ENCODE results near the gene TUBB2B. TPM values are rescaled to one million over a fixed set of nuclear protein-coding genes. Genes with fewer than 3 reads are reported as not detected.
"Not testable (repeated sequence)": the region's sequence is repeated elsewhere in the genome, so short reads cannot be mapped to it uniquely, and the experiment has no call there.

Gene TUBB2B
- total and polyA plus RNA-seq, 4 donors: 0.22 to 4.6 (median 3.2) TPM

DNA sequence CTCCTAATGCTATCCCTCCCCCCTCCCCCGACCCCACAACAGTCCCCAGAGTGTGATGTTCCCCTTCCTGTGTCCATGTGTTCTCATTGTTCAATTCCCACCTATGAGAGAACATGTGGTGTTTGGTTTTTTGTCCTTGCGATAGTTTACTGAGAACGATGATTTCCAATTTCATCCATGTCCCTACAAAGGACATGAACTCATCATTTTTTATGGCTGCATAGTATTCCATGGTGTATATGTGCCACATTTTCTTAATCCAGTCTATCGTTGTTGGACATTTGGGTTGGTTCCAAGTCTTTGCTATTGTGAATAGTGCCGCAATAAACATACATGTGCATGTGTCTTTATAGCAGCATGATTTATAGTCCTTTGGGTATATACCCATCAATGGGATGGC, 29.7 kb downstream of the TUBB2B start:
- DNase-seq (ENCODE audit: low spot score); H3K9ac ChIP-seq (ENCODE audit: low read depth in 1 of 2, low read length in 2 of 2); H3K4me3 ChIP-seq (ENCODE audit: low read depth in 1 of 3, low read length in 3 of 3); H3K27me3 ChIP-seq (ENCODE audit: control insufficient read depth in 4 of 4, insufficient read depth in 4 of 4, low read length in 3 of 4); H3K4me1 ChIP-seq (ENCODE audit: control insufficient read depth in 4 of 4, insufficient read depth in 4 of 4, low read length in 3 of 4); H3K27ac ChIP-seq (ENCODE audit: low read depth in 1 of 2, low read length in 2 of 2); H3K36me3 ChIP-seq (ENCODE audit: control insufficient read depth in 4 of 4, insufficient read depth in 3 of 4, low read depth in 1 of 4, low read length in 3 of 4); H3K9me3 ChIP-seq (ENCODE audit: control insufficient read depth in 4 of 4, low read length in 3 of 4): not testable (repeated sequence)
- 83% methylated on average over 4 of the region's 5 CpGs for WGBS

DNA sequence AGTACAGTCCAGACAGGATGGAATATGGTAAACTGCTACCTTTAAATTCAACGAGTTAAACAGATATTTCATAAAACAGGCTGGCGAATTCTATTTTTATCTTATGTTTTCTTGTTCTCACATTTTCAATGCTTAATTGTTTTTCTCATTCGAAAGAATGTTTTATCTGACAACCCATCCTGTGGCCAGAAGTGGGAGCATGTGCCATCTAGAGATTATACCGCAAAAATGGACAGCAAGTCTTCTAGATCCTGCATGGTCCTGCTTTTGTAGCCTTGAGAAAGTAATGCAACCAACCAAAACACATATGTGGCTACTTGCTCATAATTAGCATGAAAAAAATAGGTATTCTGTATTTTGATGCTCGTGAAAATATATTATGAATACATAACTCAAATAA, 30.7 kb downstream of the TUBB2B start:
- H3K9ac ChIP-seq (ENCODE audit: low read depth in 1 of 2, low read length in 2 of 2): no peak overlapping the region
- no peaks in the 10 kb centered on the region for H3K4me1 ChIP-seq (ENCODE audit: control insufficient read depth in 4 of 4, insufficient read depth in 4 of 4, low read length in 3 of 4)
- no peak overlapping the region for H3K27ac ChIP-seq (ENCODE audit: low read depth in 1 of 2, low read length in 2 of 2)
- H3K4me3 ChIP-seq (ENCODE audit: low read depth in 1 of 3, low read length in 3 of 3): no peak overlapping the region
- H3K27me3 ChIP-seq (ENCODE audit: control insufficient read depth in 4 of 4, insufficient read depth in 4 of 4, low read length in 3 of 4): no peaks in the 10 kb centered on the region
- TF ChIP-seq FOXA2 (IDR thresholded peaks at IDR 0.05) (no peak), FOXA1 (IDR thresholded peaks at IDR 0.05) (no peak)
- no peaks in the 10 kb centered on the region for H3K36me3 ChIP-seq (ENCODE audit: control insufficient read depth in 4 of 4, insufficient read depth in 3 of 4, low read depth in 1 of 4, low read length in 3 of 4)
- DNase-seq (ENCODE audit: low spot score): no peak
- no peaks in the 10 kb centered on the region for H3K9me3 ChIP-seq (ENCODE audit: control insufficient read depth in 4 of 4, low read length in 3 of 4)
- WGBS: 83% methylated on average over 5 of the region's 5 CpGs

DNA sequence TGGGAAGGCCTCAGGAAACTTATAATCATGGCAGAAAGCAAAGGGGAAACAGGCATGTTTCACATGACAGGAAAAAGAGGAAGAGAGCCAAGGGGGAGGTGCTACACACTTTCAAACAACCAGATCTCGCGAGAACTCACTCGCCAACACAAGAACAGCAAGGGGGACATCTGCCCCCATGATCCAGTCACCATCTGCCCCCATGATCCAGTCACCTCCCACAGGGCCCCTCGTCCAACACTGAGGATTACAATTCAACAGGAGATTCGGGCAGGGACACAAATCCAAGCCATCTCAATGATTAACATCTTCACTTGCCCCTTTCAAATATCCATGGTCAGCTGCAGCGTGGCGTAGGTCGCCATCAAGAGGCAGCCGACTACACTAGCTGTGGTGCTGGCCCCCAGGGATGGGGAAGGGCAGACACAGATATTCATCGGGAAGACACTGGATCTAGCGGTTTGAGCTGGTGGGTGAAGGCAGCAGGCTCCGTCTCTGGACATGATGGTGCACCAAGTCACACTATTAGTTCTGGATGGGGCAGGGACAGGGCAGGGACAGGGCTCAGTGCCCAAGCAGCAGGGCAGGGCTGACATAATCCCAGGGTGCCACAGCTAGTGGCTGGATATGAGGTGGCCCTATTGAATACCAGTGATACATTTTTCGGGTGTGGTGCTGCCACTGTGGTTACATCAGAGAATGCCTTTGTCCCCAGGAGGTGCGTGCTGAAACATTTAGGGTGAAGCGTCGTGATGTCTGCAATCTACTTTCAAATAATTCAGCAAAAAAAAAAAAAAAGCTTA, 31.6 kb downstream of the TUBB2B start:
- Histone ChIP-seq H3K4me3 (ENCODE audit: low read depth in 1 of 3, low read length in 3 of 3) (no peak overlapping the region), H3K9me3 (ENCODE audit: control insufficient read depth in 4 of 4, low read length in 3 of 4) (no peaks in the 10 kb centered on the region), H3K9ac (ENCODE audit: low read depth in 1 of 2, low read length in 2 of 2) (no peak overlapping the region), H3K4me1 (ENCODE audit: control insufficient read depth in 4 of 4, insufficient read depth in 4 of 4, low read length in 3 of 4) (no peaks in the 10 kb centered on the region), H3K36me3 (ENCODE audit: control insufficient read depth in 4 of 4, insufficient read depth in 3 of 4, low read depth in 1 of 4, low read length in 3 of 4) (no peaks in the 10 kb centered on the region), H3K27me3 (ENCODE audit: control insufficient read depth in 4 of 4, insufficient read depth in 4 of 4, low read length in 3 of 4) (peaks cover 0 to 1% (median 0%) of the 10 kb centered on the region in 4 donors), H3K27ac (ENCODE audit: low read depth in 1 of 2, low read length in 2 of 2) (no peak overlapping the region)
- 79% methylated on average over 16 of the region's 16 CpGs for WGBS
- TF ChIP-seq SP1 (IDR thresholded peaks at IDR 0.05) (no peak), RAD21 (IDR thresholded peaks at IDR 0.05) (peak in 1 of 2 donors; percentile 38), HNF4A (conservative IDR thresholded peaks at IDR 0.05) (no peak), TAF1 (conservative IDR thresholded peaks at IDR 0.05) (no peak)
- TF ChIP-seq, protein P1, sequence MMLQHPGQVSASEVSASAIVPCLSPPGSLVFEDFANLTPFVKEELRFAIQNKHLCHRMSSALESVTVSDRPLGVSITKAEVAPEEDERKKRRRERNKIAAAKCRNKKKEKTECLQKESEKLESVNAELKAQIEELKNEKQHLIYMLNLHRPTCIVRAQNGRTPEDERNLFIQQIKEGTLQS (IDR thresholded peaks at IDR 0.05): no peak
- DNase-seq (ENCODE audit: low spot score): no peak

DNA sequence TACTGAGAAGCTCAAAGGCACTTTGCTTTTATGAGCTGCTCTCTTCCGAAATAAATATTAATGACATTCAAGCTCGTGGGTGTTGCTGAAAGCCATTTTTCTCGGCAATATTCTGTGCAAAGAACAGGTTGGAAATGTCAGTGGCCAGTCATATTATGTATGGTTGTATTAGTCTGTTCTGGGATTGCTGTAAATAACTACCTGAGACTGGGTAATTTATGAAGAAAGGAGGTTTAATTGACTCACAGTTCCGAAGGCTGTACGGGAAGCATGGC, 32.1 kb downstream of the TUBB2B start:
- no peak overlapping the region for H3K27ac ChIP-seq (ENCODE audit: low read depth in 1 of 2, low read length in 2 of 2)
- no peaks in the 10 kb centered on the region for H3K9me3 ChIP-seq (ENCODE audit: control insufficient read depth in 4 of 4, low read length in 3 of 4)
- no peak overlapping the region for H3K9ac ChIP-seq (ENCODE audit: low read depth in 1 of 2, low read length in 2 of 2)
- no peaks in the 10 kb centered on the region for H3K36me3 ChIP-seq (ENCODE audit: control insufficient read depth in 4 of 4, insufficient read depth in 3 of 4, low read depth in 1 of 4, low read length in 3 of 4)
- no peaks in the 10 kb centered on the region for H3K4me1 ChIP-seq (ENCODE audit: control insufficient read depth in 4 of 4, insufficient read depth in 4 of 4, low read length in 3 of 4)
- peaks cover 0 to 2% (median 0%) of the 10 kb centered on the region in 4 donors for H3K27me3 ChIP-seq (ENCODE audit: control insufficient read depth in 4 of 4, insufficient read depth in 4 of 4, low read length in 3 of 4)
- H3K4me3 ChIP-seq (ENCODE audit: low read depth in 1 of 3, low read length in 3 of 3): no peak overlapping the region
- WGBS: 82% methylated on average over 5 of the region's 5 CpGs
- no peak for DNase-seq (ENCODE audit: low spot score)
- TF ChIP-seq JUND (IDR thresholded peaks at IDR 0.05) (no peak), YY1 (IDR thresholded peaks at IDR 0.05) (no peak), FOXA2 (IDR thresholded peaks at IDR 0.05) (no peak), GABPA (IDR thresholded peaks at IDR 0.05 in 1 of 2, conservative IDR thresholded peaks at IDR 0.05 in 1 of 2) (no peak), RXRA (IDR thresholded peaks at IDR 0.05) (no peak), TAF1 (conservative IDR thresholded peaks at IDR 0.05) (no peak), HNF4A (conservative IDR thresholded peaks at IDR 0.05) (no peak), SP1 (IDR thresholded peaks at IDR 0.05) (no peak), NR2F2 (IDR thresholded peaks at IDR 0.05) (no peak), RAD21 (IDR thresholded peaks at IDR 0.05) (no peak)
- TF ChIP-seq, protein P2, sequence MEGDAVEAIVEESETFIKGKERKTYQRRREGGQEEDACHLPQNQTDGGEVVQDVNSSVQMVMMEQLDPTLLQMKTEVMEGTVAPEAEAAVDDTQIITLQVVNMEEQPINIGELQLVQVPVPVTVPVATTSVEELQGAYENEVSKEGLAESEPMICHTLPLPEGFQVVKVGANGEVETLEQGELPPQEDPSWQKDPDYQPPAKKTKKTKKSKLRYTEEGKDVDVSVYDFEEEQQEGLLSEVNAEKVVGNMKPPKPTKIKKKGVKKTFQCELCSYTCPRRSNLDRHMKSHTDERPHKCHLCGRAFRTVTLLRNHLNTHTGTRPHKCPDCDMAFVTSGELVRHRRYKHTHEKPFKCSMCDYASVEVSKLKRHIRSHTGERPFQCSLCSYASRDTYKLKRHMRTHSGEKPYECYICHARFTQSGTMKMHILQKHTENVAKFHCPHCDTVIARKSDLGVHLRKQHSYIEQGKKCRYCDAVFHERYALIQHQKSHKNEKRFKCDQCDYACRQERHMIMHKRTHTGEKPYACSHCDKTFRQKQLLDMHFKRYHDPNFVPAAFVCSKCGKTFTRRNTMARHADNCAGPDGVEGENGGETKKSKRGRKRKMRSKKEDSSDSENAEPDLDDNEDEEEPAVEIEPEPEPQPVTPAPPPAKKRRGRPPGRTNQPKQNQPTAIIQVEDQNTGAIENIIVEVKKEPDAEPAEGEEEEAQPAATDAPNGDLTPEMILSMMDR (IDR thresholded peaks at IDR 0.05; ENCODE audit: low read depth, low read length, missing input control): no peak
- TF ChIP-seq, protein P3, sequence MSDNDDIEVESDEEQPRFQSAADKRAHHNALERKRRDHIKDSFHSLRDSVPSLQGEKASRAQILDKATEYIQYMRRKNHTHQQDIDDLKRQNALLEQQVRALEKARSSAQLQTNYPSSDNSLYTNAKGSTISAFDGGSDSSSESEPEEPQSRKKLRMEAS (IDR thresholded peaks at IDR 0.05): no peak
- TF ChIP-seq, protein P4, sequence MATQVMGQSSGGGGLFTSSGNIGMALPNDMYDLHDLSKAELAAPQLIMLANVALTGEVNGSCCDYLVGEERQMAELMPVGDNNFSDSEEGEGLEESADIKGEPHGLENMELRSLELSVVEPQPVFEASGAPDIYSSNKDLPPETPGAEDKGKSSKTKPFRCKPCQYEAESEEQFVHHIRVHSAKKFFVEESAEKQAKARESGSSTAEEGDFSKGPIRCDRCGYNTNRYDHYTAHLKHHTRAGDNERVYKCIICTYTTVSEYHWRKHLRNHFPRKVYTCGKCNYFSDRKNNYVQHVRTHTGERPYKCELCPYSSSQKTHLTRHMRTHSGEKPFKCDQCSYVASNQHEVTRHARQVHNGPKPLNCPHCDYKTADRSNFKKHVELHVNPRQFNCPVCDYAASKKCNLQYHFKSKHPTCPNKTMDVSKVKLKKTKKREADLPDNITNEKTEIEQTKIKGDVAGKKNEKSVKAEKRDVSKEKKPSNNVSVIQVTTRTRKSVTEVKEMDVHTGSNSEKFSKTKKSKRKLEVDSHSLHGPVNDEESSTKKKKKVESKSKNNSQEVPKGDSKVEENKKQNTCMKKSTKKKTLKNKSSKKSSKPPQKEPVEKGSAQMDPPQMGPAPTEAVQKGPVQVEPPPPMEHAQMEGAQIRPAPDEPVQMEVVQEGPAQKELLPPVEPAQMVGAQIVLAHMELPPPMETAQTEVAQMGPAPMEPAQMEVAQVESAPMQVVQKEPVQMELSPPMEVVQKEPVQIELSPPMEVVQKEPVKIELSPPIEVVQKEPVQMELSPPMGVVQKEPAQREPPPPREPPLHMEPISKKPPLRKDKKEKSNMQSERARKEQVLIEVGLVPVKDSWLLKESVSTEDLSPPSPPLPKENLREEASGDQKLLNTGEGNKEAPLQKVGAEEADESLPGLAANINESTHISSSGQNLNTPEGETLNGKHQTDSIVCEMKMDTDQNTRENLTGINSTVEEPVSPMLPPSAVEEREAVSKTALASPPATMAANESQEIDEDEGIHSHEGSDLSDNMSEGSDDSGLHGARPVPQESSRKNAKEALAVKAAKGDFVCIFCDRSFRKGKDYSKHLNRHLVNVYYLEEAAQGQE (IDR thresholded peaks at IDR 0.05): no peak
- TF ChIP-seq, protein P5, sequence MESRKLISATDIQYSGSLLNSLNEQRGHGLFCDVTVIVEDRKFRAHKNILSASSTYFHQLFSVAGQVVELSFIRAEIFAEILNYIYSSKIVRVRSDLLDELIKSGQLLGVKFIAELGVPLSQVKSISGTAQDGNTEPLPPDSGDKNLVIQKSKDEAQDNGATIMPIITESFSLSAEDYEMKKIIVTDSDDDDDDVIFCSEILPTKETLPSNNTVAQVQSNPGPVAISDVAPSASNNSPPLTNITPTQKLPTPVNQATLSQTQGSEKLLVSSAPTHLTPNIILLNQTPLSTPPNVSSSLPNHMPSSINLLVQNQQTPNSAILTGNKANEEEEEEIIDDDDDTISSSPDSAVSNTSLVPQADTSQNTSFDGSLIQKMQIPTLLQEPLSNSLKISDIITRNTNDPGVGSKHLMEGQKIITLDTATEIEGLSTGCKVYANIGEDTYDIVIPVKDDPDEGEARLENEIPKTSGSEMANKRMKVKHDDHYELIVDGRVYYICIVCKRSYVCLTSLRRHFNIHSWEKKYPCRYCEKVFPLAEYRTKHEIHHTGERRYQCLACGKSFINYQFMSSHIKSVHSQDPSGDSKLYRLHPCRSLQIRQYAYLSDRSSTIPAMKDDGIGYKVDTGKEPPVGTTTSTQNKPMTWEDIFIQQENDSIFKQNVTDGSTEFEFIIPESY (IDR thresholded peaks at IDR 0.05): no peak
